SK-N-SH treated with all-trans-retinoic acid at 6 μM for 48 hours (cell line): Measurements from ENCODE around the gene MYL2.

Experiments used
- ATAC-seq: fragments of 200-7000 bp; cut with Tn5 transposase; 3 replicates; pipeline ENCODE4 v1.9.1; 2020; ENCODE audit warnings: mild to moderate bottlenecking, moderate library complexity
- ARNTL ChIP-seq: fragments of 450-650 bp; formaldehyde crosslinking; IDR thresholded peaks from 2 replicates; pipeline ENCODE4 v1.5.0; 2020; ENCODE audit warnings: low read depth, mild to moderate bottlenecking, moderate library complexity, borderline replicate concordance
- BACH2 ChIP-seq: fragments of 250-450 bp; sonication (Bioruptor Pico); IDR thresholded peaks from 2 replicates; pipeline ENCODE4 v1.9.0; 2021; ENCODE audit warnings: mild to moderate bottlenecking, borderline replicate concordance
- CREB5 ChIP-seq: fragments of 250-450 bp; sonication (Bioruptor Pico); IDR thresholded peaks from 2 replicates; pipeline ENCODE4 v1.5.1; 2020; ENCODE audit warnings: low read depth, mild to moderate bottlenecking, moderate library complexity
- CSDC2 ChIP-seq: fragments of 250-450 bp; sonication (Bioruptor Pico); IDR thresholded peaks from 2 replicates; pipeline ENCODE4 v1.5.0; 2020; ENCODE audit warnings: mild to moderate bottlenecking, moderate library complexity
- CSRNP3 ChIP-seq: fragments of 250-450 bp; sonication (Bioruptor Pico); IDR thresholded peaks from 2 replicates; pipeline ENCODE4 v1.5.1; 2021; ENCODE audit warnings: mild to moderate bottlenecking, moderate library complexity
- ESRRG ChIP-seq: fragments of 250-450 bp; sonication (Bioruptor Pico); IDR thresholded peaks from 2 replicates; pipeline ENCODE4 v1.6.1; 2021; ENCODE audit warnings: mild to moderate bottlenecking
- GLIS3 ChIP-seq: fragments of 250-450 bp; sonication (Bioruptor Pico); IDR thresholded peaks from 2 replicates; pipeline ENCODE4 v1.5.0; 2020; ENCODE audit warnings: mild to moderate bottlenecking, moderate library complexity
- ISL1 ChIP-seq: fragments of 250-450 bp; sonication (Bioruptor Pico); IDR thresholded peaks from 2 replicates; pipeline ENCODE4 v2.1.2; 2022; ENCODE audit warnings: mild to moderate bottlenecking, moderate library complexity
- OSR1 ChIP-seq: fragments of 250-450 bp; sonication (Bioruptor Pico); IDR thresholded peaks from 2 replicates; pipeline ENCODE4 v1.8.0; 2022; ENCODE audit warnings: moderate library complexity, mild to moderate bottlenecking, inconsistent platforms
- PATZ1 ChIP-seq: fragments of 250-450 bp; sonication (Bioruptor Pico); IDR thresholded peaks from 2 replicates; pipeline ENCODE4 v1.8.0; 2020; ENCODE audit warnings: mild to moderate bottlenecking, moderate library complexity, borderline replicate concordance
- PPARA ChIP-seq: fragments of 250-450 bp; sonication (Bioruptor Pico); IDR thresholded peaks from 2 replicates; pipeline ENCODE4 v1.5.0; 2020; ENCODE audit warnings: mild to moderate bottlenecking, borderline replicate concordance
- RARB ChIP-seq: fragments of 250-450 bp; sonication (Bioruptor Pico); IDR thresholded peaks from 2 replicates; pipeline ENCODE4 v1.8.0; 2021; ENCODE audit warnings: mild to moderate bottlenecking, moderate library complexity
- SNAI2 ChIP-seq: fragments of 250-450 bp; sonication (Bioruptor Pico); IDR thresholded peaks from 2 replicates; pipeline ENCODE4 v1.5.0; 2020; ENCODE audit warnings: mild to moderate bottlenecking, moderate library complexity
- TOX ChIP-seq: fragments of 250-450 bp; sonication (Bioruptor Pico); IDR thresholded peaks from 2 replicates; pipeline ENCODE4 v1.8.0; 2021; ENCODE audit warnings: mild to moderate bottlenecking, moderate library complexity, borderline replicate concordance
- TSHZ2 ChIP-seq: fragments of 250-450 bp; sonication (Bioruptor Pico); IDR thresholded peaks from 2 replicates; pipeline ENCODE4 v1.5.0; 2020; ENCODE audit warnings: mild to moderate bottlenecking, moderate library complexity
- ZC3H10 ChIP-seq: fragments of 250-450 bp; sonication (Bioruptor Pico); IDR thresholded peaks from 2 replicates; pipeline ENCODE4 v1.5.1; 2021; ENCODE audit warnings: mild to moderate bottlenecking, moderate library complexity
- ZNF565 ChIP-seq: fragments of 450-650 bp; formaldehyde crosslinking; conservative IDR thresholded peaks from 2 replicates; pipeline ENCODE4 v1.5.0; 2020; ENCODE audit warnings: low read depth, mild to moderate bottlenecking, moderate library complexity
- ZNF70 ChIP-seq: fragments of 450-650 bp; formaldehyde crosslinking; IDR thresholded peaks from 2 replicates; pipeline ENCODE4 v1.5.0; 2020; ENCODE audit warnings: mild to moderate bottlenecking, moderate library complexity

The MYL2 gene

GRCh38 chr12:110920324-110920910, at the start of gene MYL2:
Gene MYL2 (minus strand): TSS chr12:110920579. CDS start chr12:110920529, 50 bp downstream.
- TF ChIP-seq CREB5 (no peak), PATZ1 (CRISPR knock-in tag) (no peak), TOX (CRISPR knock-in tag) (no peak), TSHZ2 (CRISPR knock-in tag) (no peak), ZNF70 (no peak)
- no peak for ATAC-seq

- no peak for ATAC-seq
- no peak for TF ChIP-seq OSR1 (CRISPR knock-in tag)
- no peak for TF ChIP-seq ISL1 (CRISPR knock-in tag)
- TF ChIP-seq PATZ1 (CRISPR knock-in tag): no peak
- no peak for TF ChIP-seq CSDC2
- no peak for TF ChIP-seq ZC3H10
- no peak for TF ChIP-seq TSHZ2 (CRISPR knock-in tag)
- no peak for TF ChIP-seq ZNF565 (CRISPR knock-in tag)
- no peak for TF ChIP-seq PPARA
Observed at GRCh38 chr12:110966081-110966760, 45.8 kb upstream of the MYL2 start.

- ATAC-seq: no peak
Observed at GRCh38 chr12:110965574-110965973, 45.2 kb upstream of the MYL2 start.

GRCh38 chr12:110960795-110961194, 40.4 kb upstream of the MYL2 start:
- no peak for ATAC-seq
- TF ChIP-seq TSHZ2 (CRISPR knock-in tag): no peak
- TF ChIP-seq PPARA: no peak
- no peak for TF ChIP-seq RARB (CRISPR knock-in tag)
- no peak for TF ChIP-seq TOX (CRISPR knock-in tag)
- no peak for TF ChIP-seq BACH2
- no peak for TF ChIP-seq SNAI2 (CRISPR knock-in tag)
- TF ChIP-seq CSRNP3 (CRISPR knock-in tag): no peak
- TF ChIP-seq ARNTL: no peak
- TF ChIP-seq ISL1 (CRISPR knock-in tag): no peak
- no peak for TF ChIP-seq ZC3H10
- no peak for TF ChIP-seq ESRRG (CRISPR knock-in tag)
- TF ChIP-seq OSR1 (CRISPR knock-in tag): no peak
- no peak for TF ChIP-seq ZNF70
- TF ChIP-seq GLIS3 (CRISPR knock-in tag): no peak

More at GRCh38 chr12:110965574-110965973, 45.2 kb upstream of the MYL2 start:
- no peak for TF ChIP-seq ZNF565 (CRISPR knock-in tag)
